GM06990 (cell line): Measurements from ENCODE around the gene GPM6B.

Experiments
- DNase-seq: peaks from one replicate; pipeline ENCODE4 v3.0.0-alpha.2; 2011; ENCODE audit not compliant: insufficient read length; ENCODE audit errors: extremely low read depth
- H3K27me3 ChIP-seq: replicated peaks from 2 replicates; pipeline ENCODE4 v1.6.0; 2011; ENCODE audit warnings: low read length; ENCODE audit not compliant: control insufficient read depth, insufficient read depth
- H3K36me3 ChIP-seq: 2 replicates; pipeline ENCODE4 v1.5.1; 2011; ENCODE audit warnings: low read length; ENCODE audit not compliant: control insufficient read depth, insufficient read depth
- H3K4me3 ChIP-seq: replicated peaks from 2 replicates; pipeline ENCODE4 v1.5.1; 2011; ENCODE audit warnings: low read depth, mild to moderate bottlenecking, control low read depth, low read length
- CTCF ChIP-seq: IDR thresholded peaks from 2 replicates; pipeline ENCODE4 v1.5.1; 2011; ENCODE audit warnings: low read length, control low read depth, mild to moderate bottlenecking, inconsistent platforms; ENCODE audit not compliant: insufficient read depth, poor library complexity, severe bottlenecking

GPM6B gene

GRCh38 chrX:13803116-13803515, 13.8 kb downstream of the GPM6B start:
- H3K4me3 ChIP-seq, result no peak overlapping the region
- no peak for DNase-seq
- H3K27me3 ChIP-seq, result no peaks in the 10 kb centered on the region; the same call in none of the 2 replicates
- no peaks in the 10 kb centered on the region for H3K36me3 ChIP-seq
- TF ChIP-seq CTCF, result no peak

- TF ChIP-seq CTCF, result no peak
- DNase-seq, result no peak
- Histone ChIP-seq H3K36me3 (no peaks in the 10 kb centered on the region), H3K4me3 (no peak overlapping the region), H3K27me3 (no peaks in the 10 kb centered on the region; the same call in 1 of the 2 replicates)
Measured at GRCh38 chrX:13798184-13798583, 18.7 kb downstream of the GPM6B start.

- no peak for TF ChIP-seq CTCF
- H3K27me3 ChIP-seq, result no peaks in the 10 kb centered on the region; the same call in 1 of the 2 replicates
- no peaks in the 10 kb centered on the region for H3K36me3 ChIP-seq
- DNase-seq, result no peak
- H3K4me3 ChIP-seq, result no peak overlapping the region
Measured at GRCh38 chrX:13797512-13797911, 19.4 kb downstream of the GPM6B start.

- DNase-seq, result no peak
- TF ChIP-seq CTCF, result no peak
- no peaks in the 10 kb centered on the region for H3K36me3 ChIP-seq
- H3K27me3 ChIP-seq, result peaks cover 2% of the 10 kb centered on the region; the same call in 1 of the 2 replicates
- no peak overlapping the region for H3K4me3 ChIP-seq
Measured at GRCh38 chrX:13794417-13794816, 22.5 kb downstream of the GPM6B start.

- Histone ChIP-seq H3K36me3 (no peaks in the 10 kb centered on the region), H3K4me3 (no peak overlapping the region), H3K27me3 (peaks cover 2% of the 10 kb centered on the region; the same call in 1 of the 2 replicates)
- TF ChIP-seq CTCF, result no peak
- no peak for DNase-seq
Measured at GRCh38 chrX:13793897-13794296, 23.0 kb downstream of the GPM6B start.

- DNase-seq, result no peak
- no peak for TF ChIP-seq CTCF
- Histone ChIP-seq H3K36me3 (no peaks in the 10 kb centered on the region), H3K4me3 (no peak overlapping the region), H3K27me3 (peaks cover 2% of the 10 kb centered on the region)
Measured at GRCh38 chrX:13791559-13791958, 25.3 kb downstream of the GPM6B start.
